OCI-LY1 (cell line): ENCODE data around the gene RARRES1.

ENCODE experiments used
- EZH2 ChIP-seq: fragments of 200-600 bp; sonication (generic), shearing (Covaris generic); IDR thresholded peaks from 2 replicates; pipeline ENCODE4 v1.8.0; 2017; ENCODE audit warnings: borderline replicate concordance, mixed run types, mild to moderate bottlenecking, antibody characterized with exemption, low read length, moderate library complexity, mixed read lengths
- TF ChIP-seq, protein P1 (sequence below): fragments of 200-600 bp; sonication (generic), shearing (Covaris generic); IDR thresholded peaks from 2 replicates; pipeline ENCODE4 v1.5.1; 2017; ENCODE audit warnings: mild to moderate bottlenecking, antibody characterized with exemption, low read length, moderate library complexity, mixed read lengths

GRCh38 chr3:158781191-158781590, 48.9 kb upstream of the RARRES1 start:
- TF ChIP-seq, protein P1, sequence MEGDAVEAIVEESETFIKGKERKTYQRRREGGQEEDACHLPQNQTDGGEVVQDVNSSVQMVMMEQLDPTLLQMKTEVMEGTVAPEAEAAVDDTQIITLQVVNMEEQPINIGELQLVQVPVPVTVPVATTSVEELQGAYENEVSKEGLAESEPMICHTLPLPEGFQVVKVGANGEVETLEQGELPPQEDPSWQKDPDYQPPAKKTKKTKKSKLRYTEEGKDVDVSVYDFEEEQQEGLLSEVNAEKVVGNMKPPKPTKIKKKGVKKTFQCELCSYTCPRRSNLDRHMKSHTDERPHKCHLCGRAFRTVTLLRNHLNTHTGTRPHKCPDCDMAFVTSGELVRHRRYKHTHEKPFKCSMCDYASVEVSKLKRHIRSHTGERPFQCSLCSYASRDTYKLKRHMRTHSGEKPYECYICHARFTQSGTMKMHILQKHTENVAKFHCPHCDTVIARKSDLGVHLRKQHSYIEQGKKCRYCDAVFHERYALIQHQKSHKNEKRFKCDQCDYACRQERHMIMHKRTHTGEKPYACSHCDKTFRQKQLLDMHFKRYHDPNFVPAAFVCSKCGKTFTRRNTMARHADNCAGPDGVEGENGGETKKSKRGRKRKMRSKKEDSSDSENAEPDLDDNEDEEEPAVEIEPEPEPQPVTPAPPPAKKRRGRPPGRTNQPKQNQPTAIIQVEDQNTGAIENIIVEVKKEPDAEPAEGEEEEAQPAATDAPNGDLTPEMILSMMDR: no peak
- no peak for TF ChIP-seq EZH2
